Duodenal mucosa (tissue), 2 donors: Measurements from ENCODE around the gene MYO7B.

Source experiments
- H3K27ac ChIP-seq: one replicate; pipeline ENCODE4 v1.7.0; 2013; ENCODE audit warnings: low read depth, low read length
- H3K27me3 ChIP-seq, 2 donors: one replicate each; pipeline ENCODE4 v1.7.0; 2013; ENCODE audit warnings: low read length in 2 of 2, control low read depth in 1 of 2; ENCODE audit not compliant: insufficient read depth in 2 of 2, control insufficient read depth in 1 of 2
- H3K36me3 ChIP-seq, 2 donors: one replicate each; pipeline ENCODE4 v1.7.0; 2013; ENCODE audit warnings: low read length in 2 of 2, control low read depth in 1 of 2; ENCODE audit not compliant: insufficient read depth in 2 of 2, control insufficient read depth in 1 of 2
- H3K4me1 ChIP-seq, 2 donors: one replicate each; pipeline ENCODE4 v1.7.0; 2013; ENCODE audit warnings: low read length in 2 of 2, control low read depth in 1 of 2; ENCODE audit not compliant: insufficient read depth in 2 of 2, control insufficient read depth in 1 of 2
- H3K4me3 ChIP-seq, 2 donors: one replicate each; pipeline ENCODE4 v1.7.0; 2013; ENCODE audit warnings: low read length in 2 of 2, low read depth in 1 of 2
- H3K9ac ChIP-seq, 2 donors: one replicate each; pipeline ENCODE4 v1.7.0; 2013; ENCODE audit warnings: low read length in 2 of 2, low read depth in 1 of 2
- H3K9me3 ChIP-seq, 2 donors: one replicate each; pipeline ENCODE4 v1.7.0; 2013; ENCODE audit warnings: low read length in 2 of 2, control low read depth in 1 of 2; ENCODE audit not compliant: control insufficient read depth in 1 of 2

The MYO7B gene

GRCh38 chr2:127647242-127648190 lies 112.0 kb downstream of the MYO7B start:
- Histone ChIP-seq H3K27ac (no peak overlapping the region), H3K9me3 (no peaks in the 10 kb centered on the region), H3K9ac (no peak overlapping the region), H3K4me1 (peaks cover 3 to 8% of the 10 kb centered on the region in 2 donors), H3K4me3 (no peak overlapping the region), H3K36me3 (no peaks in the 10 kb centered on the region), H3K27me3 (no peaks in the 10 kb centered on the region)

GRCh38 chr2:127648321-127648720 lies 112.8 kb downstream of the MYO7B start:
- Histone ChIP-seq H3K4me1 (peaks cover 3 to 8% of the 10 kb centered on the region in 2 donors), H3K36me3 (no peaks in the 10 kb centered on the region), H3K27ac (no peak overlapping the region), H3K9ac (no peak overlapping the region), H3K27me3 (no peaks in the 10 kb centered on the region), H3K9me3 (no peaks in the 10 kb centered on the region), H3K4me3 (no peak overlapping the region)

- Histone ChIP-seq H3K27me3 (no peaks in the 10 kb centered on the region), H3K36me3 (no peaks in the 10 kb centered on the region), H3K4me1 (peaks cover 3 to 8% of the 10 kb centered on the region in 2 donors), H3K27ac (no peak overlapping the region), H3K9me3 (no peaks in the 10 kb centered on the region), H3K9ac (no peak overlapping the region), H3K4me3 (no peak overlapping the region)
These were observed 113.7 kb downstream of the MYO7B start for GRCh38 chr2:127649100-127649611.

DNA sequence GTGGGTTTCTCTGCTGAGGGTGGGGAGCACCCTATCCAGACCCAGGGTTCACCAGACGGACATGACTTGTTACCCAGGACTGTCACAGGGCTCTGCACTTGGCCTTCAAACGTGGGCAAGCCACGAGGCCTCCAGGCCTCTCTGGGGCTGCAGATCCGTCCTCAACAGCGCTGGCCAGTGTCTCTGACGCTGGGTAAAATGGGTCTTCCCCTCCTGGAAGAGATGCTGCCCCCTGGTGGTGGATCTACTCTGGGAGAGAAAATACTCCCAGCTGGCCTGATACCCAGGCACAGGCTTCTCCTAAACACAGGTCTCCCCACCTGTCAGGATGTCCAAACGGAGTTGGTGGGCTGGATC lies 114.2 kb downstream of the MYO7B start:
- Histone ChIP-seq H3K27ac (no peak overlapping the region), H3K4me1 (peaks cover 3 to 8% of the 10 kb centered on the region in 2 donors), H3K9ac (no peak overlapping the region)

GRCh38 chr2:127650041-127650784 lies 114.7 kb downstream of the MYO7B start:
- H3K36me3 ChIP-seq, result no peaks in the 10 kb centered on the region
- no peaks in the 10 kb centered on the region for H3K27me3 ChIP-seq
- H3K4me1 ChIP-seq, result peaks cover 0 to 8% of the 10 kb centered on the region in 2 donors
- no peak overlapping the region for H3K27ac ChIP-seq
- H3K4me3 ChIP-seq, result no peak overlapping the region
- H3K9ac ChIP-seq, result no peak overlapping the region
- H3K9me3 ChIP-seq, result no peaks in the 10 kb centered on the region

More for the DNA sequence above, 114.2 kb downstream of the MYO7B start:
- H3K36me3 ChIP-seq, result no peaks in the 10 kb centered on the region
- H3K4me3 ChIP-seq, result no peak overlapping the region
- H3K27me3 ChIP-seq, result no peaks in the 10 kb centered on the region
- no peaks in the 10 kb centered on the region for H3K9me3 ChIP-seq

DNA sequence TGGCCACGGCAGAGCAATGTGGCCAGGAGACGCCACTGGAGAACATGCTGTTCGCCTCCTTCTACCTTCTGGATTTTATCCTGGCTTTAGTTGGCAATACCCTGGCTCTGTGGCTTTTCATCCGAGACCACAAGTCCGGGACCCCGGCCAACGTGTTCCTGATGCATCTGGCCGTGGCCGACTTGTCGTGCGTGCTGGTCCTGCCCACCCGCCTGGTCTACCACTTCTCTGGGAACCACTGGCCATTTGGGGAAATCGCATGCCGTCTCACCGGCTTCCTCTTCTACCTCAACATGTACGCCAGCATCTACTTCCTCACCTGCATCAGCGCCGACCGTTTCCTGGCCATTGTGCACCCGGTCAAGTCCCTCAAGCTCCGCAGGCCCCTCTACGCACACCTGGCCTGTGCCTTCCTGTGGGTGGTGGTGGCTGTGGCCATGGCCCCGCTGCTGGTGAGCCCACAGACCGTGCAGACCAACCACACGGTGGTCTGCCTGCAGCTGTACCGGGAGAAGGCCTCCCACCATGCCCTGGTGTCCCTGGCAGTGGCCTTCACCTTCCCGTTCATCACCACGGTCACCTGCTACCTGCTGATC lies 115.4 kb downstream of the MYO7B start:
- H3K4me3 ChIP-seq, result no peak overlapping the region
- H3K4me1 ChIP-seq, result peaks cover 0 to 5% of the 10 kb centered on the region in 2 donors
- H3K36me3 ChIP-seq, result no peaks in the 10 kb centered on the region
- H3K27me3 ChIP-seq, result no peaks in the 10 kb centered on the region
- no peak overlapping the region for H3K27ac ChIP-seq
- H3K9ac ChIP-seq, result no peak overlapping the region
- no peaks in the 10 kb centered on the region for H3K9me3 ChIP-seq

DNA sequence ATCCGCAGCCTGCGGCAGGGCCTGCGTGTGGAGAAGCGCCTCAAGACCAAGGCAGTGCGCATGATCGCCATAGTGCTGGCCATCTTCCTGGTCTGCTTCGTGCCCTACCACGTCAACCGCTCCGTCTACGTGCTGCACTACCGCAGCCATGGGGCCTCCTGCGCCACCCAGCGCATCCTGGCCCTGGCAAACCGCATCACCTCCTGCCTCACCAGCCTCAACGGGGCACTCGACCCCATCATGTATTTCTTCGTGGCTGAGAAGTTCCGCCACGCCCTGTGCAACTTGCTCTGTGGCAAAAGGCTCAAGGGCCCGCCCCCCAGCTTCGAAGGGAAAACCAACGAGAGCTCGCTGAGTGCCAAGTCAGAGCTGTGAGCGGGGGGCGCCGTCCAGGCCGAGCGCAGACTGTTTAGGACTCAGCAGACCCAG lies 115.9 kb downstream of the MYO7B start:
- Histone ChIP-seq H3K27me3 (no peaks in the 10 kb centered on the region), H3K4me1 (peaks cover 0 to 4% of the 10 kb centered on the region in 2 donors), H3K4me3 (no peak overlapping the region), H3K9ac (no peak overlapping the region), H3K27ac (no peak overlapping the region), H3K9me3 (no peaks in the 10 kb centered on the region), H3K36me3 (no peaks in the 10 kb centered on the region)

GRCh38 chr2:127651971-127652550 lies 116.6 kb downstream of the MYO7B start:
- H3K36me3 ChIP-seq, result no peaks in the 10 kb centered on the region
- H3K4me3 ChIP-seq, result no peak overlapping the region
- H3K4me1 ChIP-seq, result no peaks in the 10 kb centered on the region
- H3K9me3 ChIP-seq, result no peaks in the 10 kb centered on the region
- no peak overlapping the region for H3K9ac ChIP-seq
- no peaks in the 10 kb centered on the region for H3K27me3 ChIP-seq
- H3K27ac ChIP-seq, result no peak overlapping the region

DNA sequence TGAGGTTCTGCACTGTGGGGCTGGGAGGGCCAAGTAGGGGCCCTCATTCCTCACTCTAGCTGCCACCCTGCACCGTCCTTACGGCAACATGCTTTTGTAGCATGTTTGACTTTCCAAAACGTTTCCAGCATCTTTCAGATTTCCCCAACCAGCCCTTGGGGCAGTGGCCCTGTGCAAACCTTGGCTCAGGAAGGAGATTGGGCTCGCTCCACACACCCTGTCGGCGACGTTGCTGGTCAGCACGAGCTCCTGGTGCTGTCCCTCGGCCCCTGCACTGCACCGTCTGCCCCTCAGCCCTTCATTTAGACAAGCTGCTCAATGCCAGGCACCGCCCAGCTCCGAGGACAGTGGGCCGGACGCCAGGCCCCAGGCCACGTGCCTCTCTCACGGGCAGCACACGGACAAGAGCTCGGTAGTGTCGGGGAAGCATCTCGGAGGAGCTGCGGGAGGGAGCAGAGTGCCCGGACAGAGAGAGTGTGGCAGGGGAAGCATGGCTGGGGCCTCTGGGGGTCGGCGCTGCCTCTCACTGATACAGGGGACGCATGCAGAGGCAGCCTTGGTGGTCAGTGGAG lies 117.4 kb downstream of the MYO7B start:
- Histone ChIP-seq H3K4me1 (no peaks in the 10 kb centered on the region), H3K27me3 (no peaks in the 10 kb centered on the region), H3K9ac (no peak overlapping the region), H3K27ac (no peak overlapping the region), H3K9me3 (no peaks in the 10 kb centered on the region), H3K36me3 (no peaks in the 10 kb centered on the region), H3K4me3 (no peak overlapping the region)
